ENCODE data around the gene CD44.

Gene CD44

GRCh38 chr11:35185696-35186095 lies 46.7 kb downstream of the CD44 start:
- DNase-seq = no peak
- TF ChIP-seq CTCF (IDR thresholded peaks at IDR 0.05; ENCODE audit: low read depth, low read length) = no peak
- Histone ChIP-seq H3K36me3 (no peaks in the 10 kb centered on the region), H3K9me3 (ENCODE audit: severe bottlenecking) (no peaks in the 10 kb centered on the region), H3K27ac (no peak overlapping the region), H3K4me3 (ENCODE audit: low read depth, low read length) (no peak overlapping the region), H3K27me3 (ENCODE audit: insufficient read depth, low read depth, severe bottlenecking) (no peaks in the 10 kb centered on the region)

DNA sequence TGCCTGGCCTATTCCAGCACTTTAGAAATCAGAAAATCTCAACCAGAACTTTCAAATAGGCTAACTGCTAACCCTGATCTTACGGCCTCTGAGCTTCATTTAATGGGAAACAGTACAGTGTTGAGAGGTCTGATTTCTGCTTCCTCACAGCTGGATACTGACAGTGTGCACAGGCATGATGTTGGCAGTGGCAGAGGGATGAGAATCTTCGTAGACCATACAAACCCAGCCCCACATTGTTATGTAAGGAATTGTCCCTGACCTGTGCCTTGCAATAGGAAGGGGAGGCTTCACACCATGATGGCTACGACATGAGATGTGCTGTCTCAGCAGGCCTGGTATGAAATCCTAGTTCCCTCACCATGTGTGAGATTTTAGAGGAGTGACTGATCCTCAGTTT lies 49.0 kb downstream of the CD44 start:
- Histone ChIP-seq H3K27me3 (ENCODE audit: insufficient read depth, low read depth, severe bottlenecking) (no peaks in the 10 kb centered on the region), H3K4me3 (ENCODE audit: low read depth, low read length) (no peak overlapping the region), H3K27ac (no peak overlapping the region), H3K9me3 (ENCODE audit: severe bottlenecking) (no peaks in the 10 kb centered on the region), H3K36me3 (no peaks in the 10 kb centered on the region)
- no peak for DNase-seq
- TF ChIP-seq CTCF (IDR thresholded peaks at IDR 0.05; ENCODE audit: low read depth, low read length) = no peak

DNA sequence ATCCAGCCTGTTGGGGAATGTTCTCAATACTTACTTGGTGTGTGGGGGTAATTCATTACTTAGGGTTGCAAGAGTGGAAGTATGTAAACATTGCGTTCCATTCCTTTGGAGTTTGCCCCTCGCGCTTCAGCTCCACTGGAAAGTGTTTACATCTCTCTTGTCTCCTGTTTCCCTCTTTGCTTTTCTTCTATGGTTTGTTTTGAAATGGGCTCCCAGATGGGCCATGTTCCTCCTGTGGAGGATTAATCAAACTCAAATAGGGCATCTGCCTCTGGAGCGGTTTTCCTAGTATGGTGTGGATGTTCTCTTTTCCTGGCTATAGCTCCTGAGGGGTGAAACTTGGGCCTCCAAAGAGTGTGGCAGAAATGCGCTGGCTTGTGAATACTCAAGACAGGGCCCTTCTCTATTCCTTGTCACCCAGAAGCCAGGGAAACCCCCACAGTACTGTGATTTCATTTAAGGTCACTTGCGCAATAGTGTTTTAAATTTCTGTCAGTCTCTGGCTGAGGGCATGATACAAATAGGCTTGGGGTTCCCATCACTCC lies 51.9 kb downstream of the CD44 start:
- Histone ChIP-seq H3K36me3 (no peaks in the 10 kb centered on the region), H3K4me3 (ENCODE audit: low read depth, low read length) (no peak overlapping the region), H3K27me3 (ENCODE audit: insufficient read depth, low read depth, severe bottlenecking) (no peaks in the 10 kb centered on the region), H3K9me3 (ENCODE audit: severe bottlenecking) (no peaks in the 10 kb centered on the region), H3K27ac (no peak overlapping the region)
- DNase-seq = no peak
- no peak for TF ChIP-seq CTCF (IDR thresholded peaks at IDR 0.05; ENCODE audit: low read depth, low read length)

DNA sequence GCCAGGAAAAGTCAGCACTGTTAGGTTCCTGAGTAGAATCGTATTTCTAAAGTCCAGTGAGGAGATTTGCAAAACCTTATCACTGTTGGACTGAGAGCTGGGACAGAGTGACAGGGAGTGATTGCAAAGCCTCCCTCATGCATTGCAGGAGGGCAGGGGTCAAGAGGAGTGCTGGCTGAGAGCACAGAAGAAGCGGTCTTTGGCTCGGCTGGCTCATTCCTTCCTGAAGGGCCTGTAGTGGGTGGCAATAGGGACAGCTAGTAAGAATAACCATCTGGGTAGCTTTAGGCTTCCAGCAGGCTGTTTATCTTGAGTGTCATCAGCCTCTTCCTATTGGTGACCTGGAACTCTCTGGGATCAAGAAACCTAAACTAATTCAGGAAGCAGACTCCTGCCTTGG lies 53.4 kb downstream of the CD44 start:
- Histone ChIP-seq H3K27me3 (ENCODE audit: insufficient read depth, low read depth, severe bottlenecking) (no peaks in the 10 kb centered on the region), H3K9me3 (ENCODE audit: severe bottlenecking) (no peaks in the 10 kb centered on the region), H3K4me3 (ENCODE audit: low read depth, low read length) (no peak overlapping the region), H3K27ac (no peak overlapping the region), H3K36me3 (no peaks in the 10 kb centered on the region)
- TF ChIP-seq CTCF (IDR thresholded peaks at IDR 0.05; ENCODE audit: low read depth, low read length) = no peak
- DNase-seq = no peak

- H3K27ac ChIP-seq = no peak overlapping the region
- H3K4me3 ChIP-seq (ENCODE audit: low read depth, low read length) = no peak overlapping the region
- H3K36me3 ChIP-seq = no peaks in the 10 kb centered on the region
Measured at GRCh38 chr11:35193767-35194166, 54.8 kb downstream of the CD44 start.

More at GRCh38 chr11:35193767-35194166, 54.8 kb downstream of the CD44 start:
- Histone ChIP-seq H3K9me3 (ENCODE audit: severe bottlenecking) (no peaks in the 10 kb centered on the region), H3K27me3 (ENCODE audit: insufficient read depth, low read depth, severe bottlenecking) (no peaks in the 10 kb centered on the region)
- DNase-seq = no peak
- TF ChIP-seq CTCF (IDR thresholded peaks at IDR 0.05; ENCODE audit: low read depth, low read length) = no peak
